GM12801 (cell line): ENCODE data around the gene PRDM15.

Source experiments
- CTCF ChIP-seq: IDR thresholded peaks from one replicate; pipeline ENCODE4 v1.5.1; 2011; ENCODE audit warnings: control low read depth; ENCODE audit not compliant: insufficient read length; ENCODE audit errors: extremely low read depth

Gene PRDM15

DNA sequence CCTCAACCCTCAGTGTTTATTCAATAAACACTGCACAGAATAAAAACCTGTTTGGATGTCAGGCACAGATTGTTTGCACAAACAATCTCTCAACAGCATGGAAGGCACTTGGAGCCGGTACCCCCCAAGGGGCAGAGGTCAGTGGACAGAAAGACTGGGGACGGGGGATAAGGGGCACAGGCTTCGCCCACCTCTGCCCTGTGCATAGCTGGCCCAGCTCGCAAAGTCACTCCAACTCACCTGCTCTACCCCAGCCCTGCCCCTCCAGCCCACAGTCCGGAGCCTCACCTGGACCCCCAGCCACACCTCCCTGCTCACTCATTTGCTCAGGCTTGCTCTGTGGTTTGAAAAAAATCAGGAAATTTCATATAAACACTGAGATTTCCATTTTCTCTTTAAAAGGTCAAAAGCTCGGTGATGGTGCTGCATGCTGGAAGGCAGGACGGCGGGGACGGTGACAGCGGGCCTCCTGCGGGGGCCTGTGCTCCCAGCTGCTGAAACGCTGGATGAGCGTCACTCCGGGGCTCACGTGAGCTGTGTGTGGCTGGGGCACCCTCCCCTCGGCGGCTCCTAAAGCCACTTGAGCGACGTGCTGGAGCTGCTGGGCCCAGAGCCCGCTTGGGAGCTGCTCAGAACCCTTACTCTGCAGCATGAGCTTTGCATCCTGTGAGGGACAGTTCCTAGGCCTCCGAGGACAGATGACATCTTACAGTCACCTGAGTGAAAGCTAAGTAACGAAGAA, 54.5 kb downstream of the PRDM15 start:
- no peak for TF ChIP-seq CTCF

- no peak for TF ChIP-seq CTCF
These were observed 55.2 kb downstream of the PRDM15 start for GRCh38 chr21:41823906-41824305.

GRCh38 chr21:41823166-41823565, 56.0 kb downstream of the PRDM15 start:
- no peak for TF ChIP-seq CTCF

DNA sequence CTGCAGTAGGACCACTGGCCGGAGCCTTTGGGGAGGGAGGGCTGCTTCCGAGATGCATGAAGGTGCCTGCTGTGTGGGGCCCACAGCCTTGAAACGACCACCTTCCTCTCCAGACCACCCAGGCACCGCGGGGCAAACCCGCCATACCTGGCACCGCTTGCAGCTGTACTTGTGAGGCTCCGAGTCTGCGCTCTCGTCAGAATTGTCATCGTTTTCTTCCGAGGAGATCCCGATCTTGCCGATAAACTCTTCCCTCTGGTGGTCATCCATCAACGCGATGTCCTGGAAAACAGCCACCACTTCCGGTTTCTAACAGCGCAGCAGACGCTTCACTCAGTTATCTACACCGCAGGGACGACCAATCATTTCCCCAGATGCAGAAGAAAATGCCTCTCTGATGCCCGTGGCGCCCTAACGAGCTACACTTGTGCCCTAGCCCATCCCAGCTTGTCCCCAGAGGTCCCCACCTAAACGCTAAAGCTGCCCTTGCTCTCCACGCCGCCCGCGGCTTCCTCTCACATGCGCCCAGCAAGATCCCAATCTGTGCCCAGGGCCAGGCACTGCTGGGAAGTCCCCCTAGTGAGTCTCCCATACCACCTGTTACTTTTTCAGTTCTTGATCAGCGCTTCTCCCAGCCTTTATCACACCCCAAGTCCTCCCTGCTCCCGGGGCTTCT, 57.2 kb downstream of the PRDM15 start:
- TF ChIP-seq CTCF: no peak

DNA sequence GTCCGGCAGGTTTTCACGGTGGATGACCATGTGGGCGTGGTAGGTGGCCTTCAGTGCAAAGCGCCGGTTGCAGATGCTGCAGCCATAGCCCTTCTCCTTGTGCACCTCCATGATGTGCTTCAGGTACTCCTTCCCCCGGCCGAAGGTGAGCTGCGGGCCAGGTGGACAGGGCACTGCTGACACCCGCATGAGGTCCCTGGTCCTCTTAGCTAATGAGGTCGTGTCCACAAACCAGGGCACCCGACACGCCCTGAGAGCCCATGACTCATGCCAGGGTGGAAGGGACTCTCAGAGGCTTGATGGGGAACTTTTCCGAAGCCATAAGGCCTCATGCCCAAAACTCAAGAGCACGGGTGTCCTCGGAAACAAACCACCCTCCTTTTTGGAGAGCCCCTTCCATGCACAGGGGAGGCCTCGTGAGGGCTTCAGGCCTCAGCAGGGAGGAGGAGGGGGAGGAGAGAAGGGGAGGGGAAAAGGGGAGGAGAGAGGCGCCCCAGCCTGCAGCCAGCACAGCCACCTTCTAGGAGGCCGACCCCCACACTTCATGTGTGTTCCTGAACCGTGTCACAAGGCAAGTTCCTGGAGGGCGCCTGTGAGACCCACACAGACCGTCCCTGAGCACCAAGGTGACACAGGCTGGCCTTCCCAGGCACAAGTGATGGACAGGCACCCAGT, 57.9 kb downstream of the PRDM15 start:
- TF ChIP-seq CTCF: no peak

DNA sequence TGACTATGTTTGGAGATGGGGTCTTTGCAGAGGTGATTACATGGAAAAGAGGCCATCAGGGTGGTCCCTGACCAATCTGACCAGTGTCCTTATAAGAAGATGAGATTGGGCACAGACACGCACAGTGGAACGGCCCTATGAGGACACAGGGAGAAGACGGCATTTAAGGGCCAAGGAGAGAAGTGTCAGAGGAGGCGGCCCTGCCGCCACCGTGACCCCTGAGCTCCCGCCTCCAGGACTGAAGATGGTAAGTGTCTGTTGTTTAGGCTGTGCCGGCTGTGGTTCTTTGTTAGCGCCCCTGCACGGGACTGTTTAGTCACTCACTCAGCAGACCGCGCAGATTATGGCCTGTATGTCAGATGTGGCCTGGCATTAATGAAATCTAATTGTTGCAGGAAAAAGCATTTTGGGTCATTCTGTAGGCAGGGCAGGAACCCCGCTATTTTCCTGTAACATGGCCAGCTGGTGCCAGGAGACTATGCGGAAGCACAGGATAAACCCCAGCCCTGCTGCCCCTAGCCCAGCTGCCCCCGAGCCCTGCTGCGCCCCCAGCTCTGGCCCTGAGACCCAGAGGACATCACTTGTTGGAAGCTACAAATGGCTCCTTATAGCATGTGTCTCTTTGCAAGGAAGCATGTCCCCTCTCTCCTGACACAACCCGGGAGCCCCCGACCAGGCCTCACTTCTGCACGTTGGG, 58.6 kb downstream of the PRDM15 start:
- TF ChIP-seq CTCF: no peak

GRCh38 chr21:41819856-41820281, 59.3 kb downstream of the PRDM15 start:
- TF ChIP-seq CTCF: no peak
